Astrocyte (in vitro differentiated cells and primary cell): Measurements from ENCODE around the gene TRIP12. TPM values are rescaled to one million over a fixed set of nuclear protein-coding genes. Genes with fewer than 3 reads are reported as not detected.
"Not testable (repeated sequence)": the region's sequence is repeated elsewhere in the genome, so short reads cannot be mapped to it uniquely, and the experiment has no call there.

Experiments
- DNase-seq: peaks from one replicate; pipeline ENCODE4 v3.0.0-alpha.2; 2010; ENCODE audit warnings: low read depth
- FAIRE-seq: peaks from 2 replicates; lab custom pipeline; 2011; peaks lifted over from hg19 to GRCh38; lab: Jason Lieb, UNC
- H2AFZ ChIP-seq: 2 replicates; pipeline ENCODE4 v1.6.0; 2012; ENCODE audit warnings: low read depth, low read length, inconsistent platforms
- H3K27ac ChIP-seq: 2 replicates; pipeline ENCODE4 v1.5.1; 2011; ENCODE audit warnings: low read depth, low read length, inconsistent platforms
- H3K27me3 ChIP-seq: 2 replicates; pipeline ENCODE4 v1.6.0; 2011; ENCODE audit warnings: low read length, inconsistent platforms; ENCODE audit not compliant: insufficient read depth
- H3K36me3 ChIP-seq: 2 replicates; pipeline ENCODE4 v1.5.1; 2011; ENCODE audit warnings: low read length, inconsistent platforms; ENCODE audit not compliant: insufficient read depth
- H3K4me1 ChIP-seq: 2 replicates; pipeline ENCODE4 v1.5.1; 2011; ENCODE audit warnings: low read length, inconsistent platforms; ENCODE audit not compliant: insufficient read depth
- H3K4me2 ChIP-seq: 2 replicates; pipeline ENCODE4 v1.6.0; 2012; ENCODE audit warnings: low read length, inconsistent platforms
- H3K4me3 ChIP-seq: 2 replicates; pipeline ENCODE4 v1.5.1; 2011; ENCODE audit warnings: low read depth, mild to moderate bottlenecking, low read length, inconsistent platforms; ENCODE audit not compliant: insufficient read depth
- H3K79me2 ChIP-seq: 2 replicates; pipeline ENCODE4 v1.6.0; 2012; ENCODE audit warnings: mild to moderate bottlenecking, low read length, inconsistent platforms; ENCODE audit not compliant: insufficient read depth
- H3K9ac ChIP-seq: 2 replicates; pipeline ENCODE4 v1.6.0; 2012; ENCODE audit warnings: mild to moderate bottlenecking, low read length, inconsistent platforms
- H3K9me3 ChIP-seq: 2 replicates; pipeline ENCODE4 v1.5.1; 2012; ENCODE audit warnings: low read depth, mild to moderate bottlenecking, low read length, inconsistent platforms; ENCODE audit not compliant: insufficient read depth
- H4K20me1 ChIP-seq: 2 replicates; pipeline ENCODE4 v1.6.0; 2012; ENCODE audit warnings: low read length, inconsistent platforms; ENCODE audit not compliant: insufficient read depth
- H3K27ac Mint-ChIP-seq: one replicate; pipeline ENCODE4 v1.8.0; 2021; ENCODE audit warnings: mild to moderate bottlenecking, mixed read lengths; ENCODE audit not compliant: unreplicated experiment
- H3K27me3 Mint-ChIP-seq: one replicate; pipeline ENCODE4 v1.8.0; 2021; ENCODE audit warnings: low read depth, mixed read lengths; ENCODE audit not compliant: unreplicated experiment
- H3K36me3 Mint-ChIP-seq: one replicate; pipeline ENCODE4 v1.8.0; 2021; ENCODE audit warnings: low read depth, mixed read lengths; ENCODE audit not compliant: unreplicated experiment
- H3K4me1 Mint-ChIP-seq: one replicate; pipeline ENCODE4 v1.8.0; 2021; ENCODE audit warnings: low read depth, mixed read lengths; ENCODE audit not compliant: unreplicated experiment
- H3K4me3 Mint-ChIP-seq: one replicate; pipeline ENCODE4 v1.8.0; 2021; ENCODE audit warnings: mild to moderate bottlenecking, moderate library complexity, mixed read lengths; ENCODE audit not compliant: unreplicated experiment
- H3K9me3 Mint-ChIP-seq: one replicate; pipeline ENCODE4 v1.8.0; 2021; ENCODE audit warnings: mild to moderate bottlenecking, mixed read lengths; ENCODE audit not compliant: unreplicated experiment
- EZH2 ChIP-seq: IDR thresholded peaks from 2 replicates; pipeline ENCODE4 v1.6.1; 2012; ENCODE audit warnings: mild to moderate bottlenecking, low read length, inconsistent platforms; ENCODE audit not compliant: insufficient read depth
- total RNA-seq: library from RNA; stranded (reverse); gene quantifications from 2 replicates; pipeline ENCODE4 v1.2.1, GENCODE V29; 2021
- TF ChIP-seq, protein P1 (sequence below): IDR thresholded peaks from 2 replicates; pipeline ENCODE4 v1.5.1; 2011; ENCODE audit warnings: low read depth, mild to moderate bottlenecking, inconsistent platforms, low read length, moderate library complexity; ENCODE audit not compliant: insufficient read depth

Gene TRIP12
- total RNA-seq, 1 donor from 2014 or later: 379 TPM

- FAIRE-seq (no peak), DNase-seq (no peak)
- Histone ChIP-seq H3K9me3 (no peaks in the 10 kb centered on the region), H3K36me3 (no peaks in the 10 kb centered on the region), H3K27ac (no peak overlapping the region), H3K79me2 (peaks cover 3% of the 10 kb centered on the region), H3K9ac (no peak overlapping the region), H4K20me1 (peaks cover 12% of the 10 kb centered on the region), H3K27me3 (no peaks in the 10 kb centered on the region), H3K4me1 (peaks cover 10% of the 10 kb centered on the region), H3K4me2 (no peak overlapping the region), H3K4me3 (no peak overlapping the region), H2AFZ (no peak overlapping the region)
- Mint-ChIP-seq H3K4me3 (no peak overlapping the region), H3K27me3 (no peaks in the 10 kb centered on the region), H3K9me3 (no peaks in the 10 kb centered on the region), H3K4me1 (peaks cover 7% of the 10 kb centered on the region), H3K27ac (no peak overlapping the region), H3K36me3 (peaks cover 5% of the 10 kb centered on the region)
- TF ChIP-seq, protein P1, sequence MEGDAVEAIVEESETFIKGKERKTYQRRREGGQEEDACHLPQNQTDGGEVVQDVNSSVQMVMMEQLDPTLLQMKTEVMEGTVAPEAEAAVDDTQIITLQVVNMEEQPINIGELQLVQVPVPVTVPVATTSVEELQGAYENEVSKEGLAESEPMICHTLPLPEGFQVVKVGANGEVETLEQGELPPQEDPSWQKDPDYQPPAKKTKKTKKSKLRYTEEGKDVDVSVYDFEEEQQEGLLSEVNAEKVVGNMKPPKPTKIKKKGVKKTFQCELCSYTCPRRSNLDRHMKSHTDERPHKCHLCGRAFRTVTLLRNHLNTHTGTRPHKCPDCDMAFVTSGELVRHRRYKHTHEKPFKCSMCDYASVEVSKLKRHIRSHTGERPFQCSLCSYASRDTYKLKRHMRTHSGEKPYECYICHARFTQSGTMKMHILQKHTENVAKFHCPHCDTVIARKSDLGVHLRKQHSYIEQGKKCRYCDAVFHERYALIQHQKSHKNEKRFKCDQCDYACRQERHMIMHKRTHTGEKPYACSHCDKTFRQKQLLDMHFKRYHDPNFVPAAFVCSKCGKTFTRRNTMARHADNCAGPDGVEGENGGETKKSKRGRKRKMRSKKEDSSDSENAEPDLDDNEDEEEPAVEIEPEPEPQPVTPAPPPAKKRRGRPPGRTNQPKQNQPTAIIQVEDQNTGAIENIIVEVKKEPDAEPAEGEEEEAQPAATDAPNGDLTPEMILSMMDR: no peak
- no peak for TF ChIP-seq EZH2
These were observed 8.8 kb upstream of the TRIP12 start for GRCh38 chr2:229930656-229931055.

GRCh38 chr2:229927817-229928321 is 6.1 kb upstream of the TRIP12 start:
- Histone ChIP-seq H3K4me2 (peak overlapping the region; percentile 33), H3K9ac (no peak overlapping the region), H3K79me2 (peaks cover 12% of the 10 kb centered on the region), H3K4me3 (no peak overlapping the region), H3K4me1 (peaks cover 10% of the 10 kb centered on the region), H3K27me3 (no peaks in the 10 kb centered on the region), H3K36me3 (no peaks in the 10 kb centered on the region), H4K20me1 (peaks cover 12% of the 10 kb centered on the region), H3K27ac (no peak overlapping the region), H3K9me3 (no peaks in the 10 kb centered on the region), H2AFZ (no peak overlapping the region)
- Mint-ChIP-seq H3K36me3 (peaks cover 3% of the 10 kb centered on the region), H3K4me3 (no peak overlapping the region), H3K27me3 (no peaks in the 10 kb centered on the region), H3K27ac (no peak overlapping the region), H3K9me3 (no peaks in the 10 kb centered on the region), H3K4me1 (peaks cover 8% of the 10 kb centered on the region)
- peak; percentile 44 for DNase-seq
- peak; percentile 54 for FAIRE-seq
- TF ChIP-seq EZH2: no peak
- TF ChIP-seq, protein P1: no peak

DNA sequence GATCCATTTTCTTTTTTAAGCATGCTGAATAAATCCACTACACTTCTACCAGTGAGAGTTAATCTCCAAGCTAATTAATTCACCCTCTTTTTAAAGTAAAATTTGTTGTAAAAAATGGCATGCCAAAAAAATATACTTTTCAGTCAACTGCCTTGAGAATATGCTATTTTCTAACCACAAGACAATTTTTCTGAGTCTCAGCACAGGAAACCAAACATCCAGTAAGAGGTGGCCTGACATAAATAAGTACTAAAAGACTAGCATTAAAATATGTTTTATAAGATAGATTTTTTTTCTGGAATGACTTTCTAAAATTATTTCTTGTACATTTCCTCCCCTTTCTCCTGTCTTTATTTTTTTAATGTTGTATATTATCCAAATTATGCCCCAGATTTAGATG is 3.4 kb upstream of the TRIP12 start:
- no peak overlapping the region for H3K4me3 ChIP-seq
- peaks cover 19% of the 10 kb centered on the region for H4K20me1 ChIP-seq
- Mint-ChIP-seq H3K9me3 (no peaks in the 10 kb centered on the region), H3K4me1 (peaks cover 8% of the 10 kb centered on the region), H3K27ac (no peak overlapping the region), H3K27me3 (no peaks in the 10 kb centered on the region), H3K36me3 (no peaks in the 10 kb centered on the region), H3K4me3 (no peak overlapping the region)
- DNase-seq (no peak), FAIRE-seq (no peak)
- TF ChIP-seq, protein P1: no peak
- TF ChIP-seq EZH2: no peak
- H3K36me3 ChIP-seq: no peaks in the 10 kb centered on the region
- H3K9ac ChIP-seq: no peak overlapping the region
- peaks cover 16% of the 10 kb centered on the region for H3K4me1 ChIP-seq
- H3K79me2 ChIP-seq: peaks cover 25% of the 10 kb centered on the region
- H3K4me2 ChIP-seq: no peak overlapping the region
- no peak overlapping the region for H3K27ac ChIP-seq
- H2AFZ ChIP-seq: no peak overlapping the region
- no peaks in the 10 kb centered on the region for H3K27me3 ChIP-seq
- no peaks in the 10 kb centered on the region for H3K9me3 ChIP-seq

- not testable (repeated sequence) for H3K9me3 Mint-ChIP-seq, H3K27me3 ChIP-seq, H2AFZ ChIP-seq, H3K27ac ChIP-seq, FAIRE-seq, H3K4me3 Mint-ChIP-seq, H3K9ac ChIP-seq, H3K4me3 ChIP-seq, H3K9me3 ChIP-seq, H3K36me3 Mint-ChIP-seq, H3K27me3 Mint-ChIP-seq, H3K4me2 ChIP-seq, DNase-seq, H3K36me3 ChIP-seq
- H4K20me1 ChIP-seq: peaks cover 24% of the 10 kb centered on the region
- H3K4me1 Mint-ChIP-seq: peaks cover 11% of the 10 kb centered on the region
- peak overlapping the region; percentile 1 for H3K27ac Mint-ChIP-seq
- peaks cover 28% of the 10 kb centered on the region for H3K79me2 ChIP-seq
- peaks cover 16% of the 10 kb centered on the region for H3K4me1 ChIP-seq
These were observed 2.7 kb upstream of the TRIP12 start for GRCh38 chr2:229924541-229924940.
